Gastrocnemius medialis (tissue), 4 donors: ENCODE data around the gene RBPMS2. TPM values are rescaled to one million over a fixed set of nuclear protein-coding genes. Genes with fewer than 3 reads are reported as not detected.
A peak's percentile ranks its signal among the peaks of the same experiment; 100 is the strongest.

Experiments used
- ATAC-seq, 2 donors: fragments of 150-250 bp; one replicate each; pipeline ENCODE4 v1.9.1; 2016
- DNase-seq, 2 donors: peaks; one replicate each; pipeline ENCODE4 v3.0.0-alpha.2; 2019
- H3K27ac ChIP-seq, 4 donors: fragments of 200-600 bp; sonication (generic); 1 replicate in 1 of 4; 2 replicates in 3 of 4; pipeline ENCODE4 v1.5.1; 2016 to 2018; ENCODE audit warnings: mild to moderate bottlenecking in 2 of 4, moderate library complexity in 1 of 4
- H3K27me3 ChIP-seq, 3 donors: fragments of 200-600 bp; sonication (generic) in 2 of 3; 1 replicate in 1 of 3; 2 replicates in 2 of 3; pipeline versions ENCODE4 v1.5.1 to v1.6.0; 2016 to 2019; ENCODE audit warnings: mild to moderate bottlenecking in 1 of 3, moderate library complexity in 1 of 3
- H3K36me3 ChIP-seq, 2 donors: fragments of 200-600 bp; sonication (generic) in 1 of 2; one replicate each; pipeline ENCODE4 v1.5.1; 2017 to 2018
- H3K4me1 ChIP-seq, 2 donors: fragments of 200-600 bp; sonication (generic) in 1 of 2; one replicate each; pipeline ENCODE4 v1.5.1; 2016 to 2017; ENCODE audit warnings: mild to moderate bottlenecking in 2 of 2
- H3K4me3 ChIP-seq, 4 donors: fragments of 200-600 bp; sonication (generic) in 3 of 4; 1 replicate in 1 of 4; 2 replicates in 3 of 4; pipeline ENCODE4 v1.5.1; 2016 to 2019; ENCODE audit warnings: mild to moderate bottlenecking in 2 of 4
- H3K9me3 ChIP-seq, 3 donors: fragments of 200-600 bp; sonication (generic) in 2 of 3; 1 replicate in 1 of 3; 2 replicates in 2 of 3; pipeline ENCODE4 v1.5.1; 2016 to 2019
- CTCF ChIP-seq, 5 experiments: fragments of 450-650 bp in 3 of 5; fragments of 200-600 bp in 2 of 5; sonication (generic) in 2 of 5; IDR thresholded peaks in 4 of 5; conservative IDR thresholded peaks in 1 of 5; 1 replicate in 4 of 5; 2 replicates in 1 of 5; pipeline ENCODE4 v1.5.1; 2016 to 2019; ENCODE audit warnings: antibody characterized with exemption in 5 of 5, mild to moderate bottlenecking in 3 of 5, moderate library complexity in 3 of 5
- POLR2A ChIP-seq, 2 donors: fragments of 450-650 bp; IDR thresholded peaks; one replicate each; pipeline ENCODE4 v1.6.1; 2017; ENCODE audit warnings: antibody characterized with exemption in 2 of 2, mild to moderate bottlenecking in 2 of 2, moderate library complexity in 2 of 2
- in situ Hi-C, 4 donors: fragments of 200-750 bp; cut with MboI; loops; one replicate each; pipeline versions ENCODE4 v1.15.0 to v1.8.0; 2017; ENCODE audit warnings: low sequenced_read_pairs in 4 of 4
- intact Hi-C: fragments of 100-400 bp; cut with DNase I; formaldehyde crosslinking; loops from one replicate; pipeline ENCODE4 v1.15.1; 2023; ENCODE audit warnings: low total_unique reads
- total RNA-seq, 4 donors: library from RNA; depleted of rRNA; stranded (reverse); fragments of >200 nt; gene quantifications; one replicate each; pipeline versions ENCODE4 v1.1.0 to v1.2.3, GENCODE V29; 2016

Gene RBPMS2
- total RNA-seq, 4 donors from 2014 or later = 0.11 to 0.61 (median 0.35) TPM

- ATAC-seq (no peak), DNase-seq (no peak)
- in situ Hi-C loops (loop anchor here in 2 of 4 donors (5.0 kb wide), 1 partner anchor 81 kb away; no protein-coding TSS in a partner anchor), intact Hi-C loops (loop anchor here (5.0 kb wide), 1 partner anchor 126 kb away; no protein-coding TSS in a partner anchor)
- Histone ChIP-seq H3K4me1 (no peaks in the 10 kb centered on the region), H3K27ac (no peak overlapping the region), H3K4me3 (no peak overlapping the region), H3K9me3 (no peaks in the 10 kb centered on the region), H3K27me3 (no peaks in the 10 kb centered on the region), H3K36me3 (no peaks in the 10 kb centered on the region)
- no peak for TF ChIP-seq CTCF (IDR thresholded peaks at IDR 0.05 in 4 of 5, conservative IDR thresholded peaks at IDR 0.05 in 1 of 5)
- no peak for TF ChIP-seq POLR2A (IDR thresholded peaks at IDR 0.05)
Measured at GRCh38 chr15:64813075-64813474, 37.7 kb upstream of the RBPMS2 start.

GRCh38 chr15:64810497-64811326 lies 35.3 kb upstream of the RBPMS2 start:
- Histone ChIP-seq H3K27me3 (no peaks in the 10 kb centered on the region), H3K9me3 (no peaks in the 10 kb centered on the region), H3K4me1 (no peaks in the 10 kb centered on the region), H3K4me3 (no peak overlapping the region), H3K27ac (no peak overlapping the region), H3K36me3 (no peaks in the 10 kb centered on the region)
- no peak for ATAC-seq
- DNase-seq = no peak
- TF ChIP-seq CTCF (IDR thresholded peaks at IDR 0.05 in 4 of 5, conservative IDR thresholded peaks at IDR 0.05 in 1 of 5) = no peak
- no peak for TF ChIP-seq POLR2A (IDR thresholded peaks at IDR 0.05)
- intact Hi-C loops (loop anchor here (1.0 to 5.0 kb wide), 2 partner anchors 79 to 123 kb away; no protein-coding TSS in a partner anchor), in situ Hi-C loops (loop anchor here in 2 of 4 donors (5.0 kb wide), 1 partner anchor 78 kb away; no protein-coding TSS in a partner anchor)

GRCh38 chr15:64809649-64810496 lies 34.5 kb upstream of the RBPMS2 start:
- peak; percentile 63 to 95 (median 92) for TF ChIP-seq CTCF (IDR thresholded peaks at IDR 0.05 in 4 of 5, conservative IDR thresholded peaks at IDR 0.05 in 1 of 5)
- no peak for TF ChIP-seq POLR2A (IDR thresholded peaks at IDR 0.05)
- intact Hi-C loops = loop anchor here (1.0 to 5.0 kb wide), 2 partner anchors 79 to 123 kb away; no protein-coding TSS in a partner anchor

GRCh38 chr15:64808785-64809453 lies 33.5 kb upstream of the RBPMS2 start:
- DNase-seq (no peak), ATAC-seq (no peak)
- no peaks in the 10 kb centered on the region for H3K27me3 ChIP-seq
- no peak overlapping the region for H3K4me3 ChIP-seq
- in situ Hi-C loops (loop anchor here in 2 of 4 donors (5.0 kb wide), 1 partner anchor 77 kb away; no protein-coding TSS in a partner anchor), intact Hi-C loops (no loop called here)
- H3K9me3 ChIP-seq = no peaks in the 10 kb centered on the region
- TF ChIP-seq CTCF (IDR thresholded peaks at IDR 0.05 in 4 of 5, conservative IDR thresholded peaks at IDR 0.05 in 1 of 5) = no peak
- TF ChIP-seq POLR2A (IDR thresholded peaks at IDR 0.05) = no peak
- H3K36me3 ChIP-seq = no peaks in the 10 kb centered on the region
- H3K27ac ChIP-seq = no peak overlapping the region
- no peaks in the 10 kb centered on the region for H3K4me1 ChIP-seq

More at GRCh38 chr15:64809649-64810496, 34.5 kb upstream of the RBPMS2 start:
- Histone ChIP-seq H3K9me3 (no peaks in the 10 kb centered on the region), H3K27ac (no peak overlapping the region), H3K27me3 (no peaks in the 10 kb centered on the region), H3K4me1 (no peaks in the 10 kb centered on the region), H3K36me3 (no peaks in the 10 kb centered on the region), H3K4me3 (no peak overlapping the region)
- ATAC-seq (peak; percentile 80 to 88), DNase-seq (peak; percentile 54 to 55)
- in situ Hi-C loops = loop anchor here (5.0 kb wide), 1 partner anchor 78 kb away; no protein-coding TSS in a partner anchor
